ENCODE measurements around the gene CLNK. TPM values are rescaled to one million over a fixed set of nuclear protein-coding genes. Genes with fewer than 3 reads are reported as not detected.

CLNK gene
- total RNA-seq, 1 donor = 0.52 TPM

GRCh38 chr4:10438924-10439323 is 245.6 kb downstream of the CLNK start:
- no peaks in the 10 kb centered on the region for H3K4me1 ChIP-seq (ENCODE audit: insufficient read depth, low read length)
- H3K9me3 ChIP-seq (ENCODE audit: low read depth, low read length) = peaks cover 21% of the 10 kb centered on the region
- H3K27me3 ChIP-seq (ENCODE audit: insufficient read depth, low read length) = no peaks in the 10 kb centered on the region
- H3K4me3 ChIP-seq (ENCODE audit: low read length) = no peak overlapping the region

DNA sequence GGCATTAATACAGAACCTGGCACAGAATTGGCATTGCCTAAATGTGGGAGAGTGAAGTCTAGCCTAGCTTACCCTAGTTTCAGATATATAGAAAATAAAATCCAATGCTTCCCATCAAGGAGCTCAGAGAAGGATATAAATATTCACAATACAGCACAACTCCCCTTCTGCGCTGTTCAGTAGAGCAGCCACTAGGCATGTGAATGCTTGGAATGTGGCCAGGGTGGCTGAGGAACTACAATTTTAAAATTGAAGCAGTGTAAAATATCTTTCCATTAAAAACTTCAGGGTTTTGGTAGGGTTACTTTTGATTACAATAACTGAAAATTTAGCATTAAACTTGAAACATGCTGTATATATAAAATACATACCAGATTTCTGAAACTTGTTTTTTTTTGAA is 246.8 kb downstream of the CLNK start:
- Histone ChIP-seq H3K4me1 (ENCODE audit: insufficient read depth, low read length) (no peaks in the 10 kb centered on the region), H3K4me3 (ENCODE audit: low read length) (no peak overlapping the region), H3K27me3 (ENCODE audit: insufficient read depth, low read length) (no peaks in the 10 kb centered on the region), H3K9me3 (ENCODE audit: low read depth, low read length) (peaks cover 9% of the 10 kb centered on the region)

Other genes starting within 250 kb of the CLNK start
- gene ZNF518B, start 227.3 kb downstream of the CLNK start, total RNA-seq = 60.8 TPM